Muscle of leg (tissue), 11 donors: ENCODE data around the gene HK2. TPM values are rescaled to one million over a fixed set of nuclear protein-coding genes. Genes with fewer than 3 reads are reported as not detected.
A peak's percentile ranks its signal among the peaks of the same experiment; 100 is the strongest.

Experiments
- DNase-seq: peaks from one replicate; pipeline ENCODE4 v3.0.0; 2013
- H3K27ac ChIP-seq: one replicate; pipeline ENCODE4 v1.5.1; 2013; ENCODE audit warnings: mild to moderate bottlenecking, low read length, control low read depth
- H3K27me3 ChIP-seq: one replicate; pipeline ENCODE4 v1.6.1; 2013; ENCODE audit warnings: low read length; ENCODE audit not compliant: control insufficient read depth, insufficient read depth
- H3K36me3 ChIP-seq: one replicate; pipeline ENCODE4 v1.6.1; 2013; ENCODE audit warnings: low read length; ENCODE audit not compliant: control insufficient read depth, insufficient read depth
- H3K4me1 ChIP-seq: one replicate; pipeline ENCODE4 v1.6.1; 2013; ENCODE audit warnings: low read length; ENCODE audit not compliant: control insufficient read depth, insufficient read depth
- H3K4me3 ChIP-seq: one replicate; pipeline ENCODE4 v1.5.1; 2013; ENCODE audit warnings: low read length, control low read depth
- H3K9me3 ChIP-seq: replicated peaks from 2 replicates; pipeline ENCODE4 v1.6.1; 2013; ENCODE audit warnings: low read depth, low read length; ENCODE audit not compliant: control insufficient read depth
- WGBS: methylation state at CpG from one replicate; pipeline ENCODE4 v1.1.5; 2013; ENCODE audit warnings: missing lambda C conversion rate; ENCODE audit not compliant: insufficient coverage; 5-methylcytosine and 5-hydroxymethylcytosine counted together
- polyA plus RNA-seq, 8 donors: library from polyadenylated mRNA; unstranded; fragments of 120-200 nt; gene quantifications; one replicate each; pipeline versions ENCODE4 v1.2.1 to v1.2.3, GENCODE V29; 2013; ENCODE audit warnings: inconsistent platforms in 1 of 8, low replicate concordance in 1 of 8; ENCODE audit not compliant: insufficient read length in 8 of 8, insufficient read depth in 1 of 8
- total RNA-seq: library from RNA; stranded (reverse); fragments of 120-200 nt; gene quantifications from one replicate; pipeline ENCODE4 v1.2.4, GENCODE V29; 2013

The HK2 gene
- total and polyA plus RNA-seq, 9 donors, result 3.3 to 8.6 (median 6.1) TPM

DNA sequence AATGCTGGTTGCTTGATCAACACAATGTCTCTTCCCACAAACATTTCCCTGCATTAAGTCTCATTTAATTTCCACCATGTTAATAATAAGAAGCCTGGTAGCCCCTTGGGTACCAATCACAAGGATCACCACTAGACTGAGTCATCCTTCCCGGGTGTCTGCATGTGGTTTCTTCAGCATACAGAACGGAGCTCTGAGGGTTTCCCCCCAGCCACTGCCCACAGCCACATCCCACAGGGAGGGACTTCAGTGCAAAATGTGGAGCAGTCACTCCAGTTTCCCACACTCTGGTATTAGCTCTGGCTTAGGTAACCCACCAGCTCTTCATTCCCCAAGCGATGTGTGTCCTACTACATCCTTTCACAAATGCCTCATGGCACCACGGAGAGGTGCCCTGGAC, 81.8 kb downstream of the HK2 start:
- Histone ChIP-seq H3K4me3 (no peak overlapping the region), H3K4me1 (peaks cover 7% of the 10 kb centered on the region), H3K27me3 (peaks cover 13% of the 10 kb centered on the region), H3K9me3 (no peaks in the 10 kb centered on the region), H3K36me3 (no peaks in the 10 kb centered on the region), H3K27ac (no peak overlapping the region)
- DNase-seq, result no peak
- 82% methylated on average over 4 of the region's 4 CpGs for WGBS

DNA sequence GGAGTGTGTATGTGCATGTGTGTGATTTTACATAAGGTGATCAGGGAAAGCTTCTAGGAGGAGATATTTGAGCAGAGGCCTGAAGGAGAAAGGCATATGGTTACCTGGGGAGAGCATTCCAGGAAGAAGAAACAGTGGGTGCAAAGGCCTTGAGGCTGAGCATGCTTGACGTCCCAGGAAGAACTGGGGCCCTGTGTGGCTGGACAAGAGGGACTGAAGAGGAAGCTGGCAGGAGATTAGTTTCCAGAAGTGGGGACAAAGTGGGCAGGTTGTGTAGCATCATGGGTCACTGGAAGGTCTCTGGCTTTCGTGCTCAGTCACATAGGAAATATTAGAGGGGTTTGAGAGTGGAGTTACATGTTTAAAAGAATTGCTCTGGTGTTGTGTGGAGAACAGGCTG, 82.5 kb downstream of the HK2 start:
- no peak for DNase-seq
- WGBS, result 67% methylated on average over 2 of the region's 2 CpGs
- Histone ChIP-seq H3K9me3 (no peaks in the 10 kb centered on the region), H3K27ac (no peak overlapping the region), H3K4me1 (peaks cover 7% of the 10 kb centered on the region), H3K4me3 (no peak overlapping the region), H3K27me3 (peaks cover 14% of the 10 kb centered on the region), H3K36me3 (no peaks in the 10 kb centered on the region)

DNA sequence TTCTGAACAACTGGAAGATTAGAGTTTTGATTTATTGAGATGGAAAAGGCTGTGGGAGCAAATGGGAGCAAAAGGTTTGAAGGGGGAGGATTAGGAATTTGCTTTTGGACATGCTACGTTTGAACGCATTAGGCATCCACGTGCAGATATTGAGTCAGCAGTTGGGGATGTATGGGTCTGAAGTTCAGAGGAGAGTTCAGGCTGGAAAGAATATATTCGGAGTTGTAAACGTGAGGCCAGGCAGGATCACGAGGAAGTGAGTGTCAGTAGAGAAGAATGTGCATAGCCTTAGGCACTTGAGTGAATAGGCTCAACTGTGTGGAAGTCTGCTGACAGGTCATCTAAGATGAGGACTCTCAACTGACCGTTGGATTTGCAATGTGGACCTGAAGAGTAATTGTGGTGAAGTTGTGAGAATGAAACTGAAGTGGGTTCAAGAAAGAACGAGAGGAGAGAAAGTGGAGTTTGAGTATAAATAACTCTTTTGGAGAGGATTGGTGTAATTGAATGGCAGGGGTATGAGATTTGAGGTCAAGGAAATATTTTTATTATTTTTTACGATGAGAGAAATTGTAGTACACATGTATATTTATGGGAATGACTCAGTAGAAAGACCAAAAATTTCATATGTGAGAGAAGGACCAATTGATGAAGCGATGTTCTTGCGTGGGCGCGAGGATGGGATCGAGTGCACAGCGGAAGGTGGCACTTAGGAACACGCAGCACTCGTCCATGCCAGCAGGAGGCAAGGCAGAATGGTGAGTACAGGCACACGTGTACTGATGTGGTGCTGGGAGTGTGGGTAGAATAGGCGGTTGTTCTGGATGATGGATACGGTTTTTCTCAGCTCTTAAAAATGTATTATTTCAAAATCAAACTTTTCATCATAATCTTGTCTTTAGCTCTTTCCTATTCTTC, 84.0 kb downstream of the HK2 start:
- H3K36me3 ChIP-seq, result no peaks in the 10 kb centered on the region
- WGBS, result 71% methylated on average over 16 of the region's 20 CpGs
- H3K4me3 ChIP-seq, result no peak overlapping the region
- H3K27ac ChIP-seq, result no peak overlapping the region
- no peaks in the 10 kb centered on the region for H3K9me3 ChIP-seq
- H3K4me1 ChIP-seq, result peaks cover 7% of the 10 kb centered on the region
- no peak for DNase-seq
- peaks cover 14% of the 10 kb centered on the region for H3K27me3 ChIP-seq

DNA sequence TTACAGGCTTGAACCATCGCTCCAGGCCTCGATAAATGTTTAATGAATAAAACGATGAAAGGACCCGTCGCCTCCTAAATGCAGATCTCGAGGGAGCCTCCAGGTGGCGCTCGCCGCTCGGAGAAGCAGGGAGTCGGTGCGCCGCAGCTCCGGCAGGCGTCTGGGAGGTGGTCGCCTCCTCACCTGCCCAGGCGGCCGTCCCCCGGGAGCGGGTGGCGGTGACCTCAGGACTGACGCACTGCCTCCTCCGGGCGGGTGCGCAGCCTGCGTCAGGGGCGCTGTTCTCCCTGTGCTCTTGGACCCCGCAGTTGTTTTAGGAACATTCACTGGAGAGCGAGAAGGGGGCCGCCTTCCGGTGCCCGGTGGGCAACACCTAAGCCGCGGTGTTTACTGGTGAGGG, 85.9 kb downstream of the HK2 start:
- Histone ChIP-seq H3K27me3 (peaks cover 14% of the 10 kb centered on the region), H3K9me3 (no peaks in the 10 kb centered on the region), H3K4me1 (peaks cover 7% of the 10 kb centered on the region), H3K27ac (no peak overlapping the region), H3K4me3 (peak overlapping the region; percentile 19), H3K36me3 (no peaks in the 10 kb centered on the region)
- WGBS, result 1% methylated on average over 20 of the region's 34 CpGs
- DNase-seq, result peak; percentile 42

DNA sequence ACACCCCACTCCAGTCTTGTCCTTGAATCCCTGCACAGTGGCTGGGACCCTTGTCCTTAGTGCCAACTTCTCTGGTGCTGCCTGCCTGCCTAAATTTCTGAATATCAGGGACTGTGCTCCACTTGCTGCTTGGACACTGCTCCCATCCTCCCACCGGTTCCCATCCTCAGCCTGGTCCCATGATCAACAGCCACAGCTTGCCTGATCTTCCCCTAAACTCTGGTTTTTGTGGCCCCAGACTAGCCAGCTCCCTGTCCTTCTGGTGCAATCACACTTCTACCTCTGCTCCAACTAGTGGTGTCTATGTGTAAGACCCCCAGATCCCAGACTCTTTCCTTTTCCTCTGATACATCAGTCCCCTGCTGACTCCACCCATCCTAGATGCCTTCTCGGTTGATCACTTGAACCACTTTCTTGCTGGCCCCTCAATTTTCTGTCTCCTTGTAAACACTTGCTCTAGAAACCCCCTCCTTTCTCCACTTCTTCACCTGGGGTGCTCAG, 87.4 kb downstream of the HK2 start:
- Histone ChIP-seq H3K36me3 (no peaks in the 10 kb centered on the region), H3K4me3 (no peak overlapping the region), H3K27ac (no peak overlapping the region), H3K4me1 (peaks cover 7% of the 10 kb centered on the region), H3K9me3 (no peaks in the 10 kb centered on the region), H3K27me3 (peaks cover 14% of the 10 kb centered on the region)
- no peak for DNase-seq
- 95% methylated on average over 2 of the region's 2 CpGs for WGBS

DNA sequence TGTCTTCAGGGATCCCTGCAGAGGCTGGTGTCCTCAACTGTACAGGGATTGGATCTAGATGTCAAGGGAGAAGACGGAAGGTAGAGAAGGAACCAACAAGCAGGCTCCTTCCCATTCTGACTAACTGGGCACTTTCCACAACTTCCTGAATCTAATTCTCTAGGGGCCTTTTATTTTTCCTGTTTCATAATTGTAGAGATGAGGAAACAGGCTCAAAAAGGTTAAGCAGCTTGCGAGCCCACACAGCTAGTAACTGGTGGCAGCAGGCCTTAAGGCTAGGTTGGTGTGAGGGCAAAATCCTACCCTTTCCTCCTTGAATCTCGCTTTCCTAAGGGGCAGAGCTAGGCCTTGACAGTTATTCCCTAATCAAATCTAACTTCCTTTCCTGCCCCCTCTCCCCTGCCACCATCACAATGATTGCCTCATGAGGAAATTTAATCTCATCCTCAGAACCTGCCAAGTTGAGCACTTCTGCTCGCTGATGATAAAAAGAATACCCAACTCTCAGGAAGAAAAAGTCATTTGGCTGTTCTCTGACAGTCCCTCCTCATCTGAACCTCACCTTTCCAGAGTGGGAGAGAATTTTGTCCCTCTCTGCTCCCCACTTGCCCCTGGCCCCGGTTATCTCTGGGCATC, 88.8 kb downstream of the HK2 start:
- H3K27ac ChIP-seq, result no peak overlapping the region
- H3K27me3 ChIP-seq, result peaks cover 14% of the 10 kb centered on the region
- peaks cover 7% of the 10 kb centered on the region for H3K4me1 ChIP-seq
- no peak overlapping the region for H3K4me3 ChIP-seq
- H3K36me3 ChIP-seq, result no peaks in the 10 kb centered on the region
- WGBS, result 80% methylated on average over 2 of the region's 5 CpGs
- no peaks in the 10 kb centered on the region for H3K9me3 ChIP-seq
- peak; percentile 14 for DNase-seq

DNA sequence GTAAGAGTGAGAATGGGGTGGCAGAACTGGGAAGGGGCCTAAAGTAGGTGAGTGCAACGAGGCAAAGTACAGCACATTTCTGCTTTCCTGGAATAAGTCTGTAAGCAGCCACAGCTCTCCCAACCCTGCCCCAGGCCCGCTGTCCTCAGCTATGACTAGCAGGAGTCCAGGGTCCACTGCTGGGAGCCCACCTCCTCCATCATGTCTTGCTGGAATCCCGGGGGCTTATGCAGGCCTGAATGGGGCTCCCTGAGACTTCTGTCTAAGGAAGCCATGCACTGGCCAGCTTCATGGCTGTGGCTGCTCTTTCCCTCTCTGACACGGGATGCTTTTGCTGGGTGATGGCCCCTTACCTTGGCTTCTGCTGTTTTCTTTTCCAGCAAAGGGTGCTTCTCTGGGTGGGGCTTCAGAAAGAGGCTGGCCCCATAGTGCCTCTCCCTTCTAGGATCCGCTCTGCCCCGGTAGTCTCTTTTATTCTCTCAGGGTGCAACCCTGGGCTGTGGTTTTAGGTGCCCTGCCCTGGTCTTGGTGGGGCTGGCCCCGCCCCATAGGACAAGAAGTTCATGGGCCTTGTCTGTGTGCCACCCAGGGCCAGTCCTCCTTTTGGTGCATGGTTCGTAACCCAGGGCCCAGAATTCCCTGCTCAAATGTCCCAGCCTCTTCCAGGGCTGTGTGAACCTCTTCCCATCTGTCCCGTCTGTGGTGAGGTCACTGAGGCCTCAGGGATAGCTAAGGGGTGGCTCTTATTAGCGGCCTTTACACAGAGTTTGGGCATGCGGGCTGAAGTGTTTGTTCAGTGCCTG, 90.7 kb downstream of the HK2 start:
- H3K9me3 ChIP-seq, result no peaks in the 10 kb centered on the region
- no peaks in the 10 kb centered on the region for H3K36me3 ChIP-seq
- H3K4me3 ChIP-seq, result no peak overlapping the region
- H3K4me1 ChIP-seq, result peaks cover 5% of the 10 kb centered on the region
- WGBS, result 81% methylated on average over 8 of the region's 11 CpGs
- DNase-seq, result no peak
- no peak overlapping the region for H3K27ac ChIP-seq
- peaks cover 11% of the 10 kb centered on the region for H3K27me3 ChIP-seq

DNA sequence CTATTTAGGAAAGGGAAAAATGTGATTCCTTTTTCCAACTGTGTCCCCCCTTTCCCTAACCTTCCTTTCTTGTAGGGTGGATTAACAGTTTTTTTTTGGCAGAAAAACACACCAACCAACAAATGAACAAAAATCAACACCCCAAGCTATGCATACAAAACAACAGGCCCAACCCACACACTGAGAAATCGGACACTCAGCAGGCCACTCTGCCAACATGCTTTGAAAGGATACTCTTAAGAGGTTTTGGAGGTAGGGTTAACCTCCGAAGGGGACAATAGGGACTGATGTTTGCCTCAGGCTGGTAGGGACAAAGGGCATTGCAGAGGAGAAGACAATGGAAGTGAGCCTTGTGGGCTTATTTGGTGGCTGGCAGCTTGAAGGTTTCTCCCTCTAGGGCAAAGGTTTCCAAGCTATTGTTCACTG, 91.4 kb downstream of the HK2 start:
- no peak for DNase-seq
- H3K4me3 ChIP-seq, result no peak overlapping the region
- peaks cover 7% of the 10 kb centered on the region for H3K27me3 ChIP-seq
- no peak overlapping the region for H3K27ac ChIP-seq
- no peaks in the 10 kb centered on the region for H3K4me1 ChIP-seq
- no peaks in the 10 kb centered on the region for H3K36me3 ChIP-seq
- no peaks in the 10 kb centered on the region for H3K9me3 ChIP-seq
- 50% methylated on average over 1 of the region's 2 CpGs for WGBS

DNA sequence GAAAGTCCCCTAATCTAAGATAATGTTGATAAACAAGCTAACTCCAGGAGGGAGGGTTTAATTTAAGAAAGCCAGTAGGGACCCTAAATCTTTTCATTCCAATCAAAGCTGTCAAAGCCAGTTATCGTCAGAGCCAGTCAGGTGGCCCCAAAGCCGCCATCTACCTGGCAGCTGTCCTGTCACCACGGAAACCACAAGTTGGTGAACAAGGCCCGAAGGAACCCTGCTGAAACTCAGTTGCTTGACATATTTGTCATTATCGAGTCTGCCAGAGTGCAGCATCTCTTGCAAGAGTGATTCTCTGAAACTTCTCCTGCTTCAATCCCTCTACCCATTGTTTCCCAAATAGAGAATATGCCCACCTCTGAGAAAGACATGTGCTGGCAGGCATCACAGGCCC, 93.7 kb downstream of the HK2 start:
- no peak for DNase-seq
- no peaks in the 10 kb centered on the region for H3K9me3 ChIP-seq
- WGBS, result 81% methylated on average over 5 of the region's 5 CpGs
- H3K36me3 ChIP-seq, result no peaks in the 10 kb centered on the region
- no peaks in the 10 kb centered on the region for H3K27me3 ChIP-seq
- no peak overlapping the region for H3K4me3 ChIP-seq
- H3K4me1 ChIP-seq, result no peaks in the 10 kb centered on the region
- no peak overlapping the region for H3K27ac ChIP-seq
